AG09309 (cell line): ENCODE results near the gene CCR6.

Experiments
- DNase-seq: peaks from one replicate; pipeline ENCODE4 v3.0.0-alpha.2; 2010; ENCODE audit warnings: low read depth
- H3K4me3 ChIP-seq: 2 replicates; pipeline ENCODE4 v1.5.1; 2011; ENCODE audit warnings: mild to moderate bottlenecking, low read depth, low read length, moderate library complexity; ENCODE audit not compliant: control insufficient read depth
- TF ChIP-seq, protein P1 (sequence below): IDR thresholded peaks from 2 replicates; pipeline ENCODE4 v1.5.1; 2011; ENCODE audit warnings: mild to moderate bottlenecking, low read depth, low read length, inconsistent platforms; ENCODE audit not compliant: insufficient read depth, control insufficient read depth; ENCODE audit errors: missing control alignments

The CCR6 gene

DNA sequence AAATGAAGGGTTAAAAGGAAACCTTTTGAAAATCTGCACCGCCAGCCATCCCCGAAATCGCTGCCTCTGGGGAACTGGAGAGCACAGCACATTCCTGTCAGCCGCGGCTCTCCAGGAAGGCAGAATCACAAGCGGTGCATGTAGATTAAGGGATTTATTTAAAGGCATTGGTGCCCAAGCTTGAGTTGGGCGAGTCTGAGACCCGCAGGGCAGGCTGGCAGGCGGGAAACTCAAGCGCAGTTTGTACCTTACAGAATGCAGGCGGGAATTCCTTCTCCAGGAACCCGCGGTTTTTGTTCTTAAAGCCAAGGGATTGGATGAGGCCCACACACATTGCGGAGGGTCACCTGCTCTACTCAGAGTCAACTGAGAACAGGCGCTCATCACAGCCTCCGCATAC, 24.1 kb downstream of the CCR6 start:
- H3K4me3 ChIP-seq: no peak overlapping the region
- TF ChIP-seq, protein P1, sequence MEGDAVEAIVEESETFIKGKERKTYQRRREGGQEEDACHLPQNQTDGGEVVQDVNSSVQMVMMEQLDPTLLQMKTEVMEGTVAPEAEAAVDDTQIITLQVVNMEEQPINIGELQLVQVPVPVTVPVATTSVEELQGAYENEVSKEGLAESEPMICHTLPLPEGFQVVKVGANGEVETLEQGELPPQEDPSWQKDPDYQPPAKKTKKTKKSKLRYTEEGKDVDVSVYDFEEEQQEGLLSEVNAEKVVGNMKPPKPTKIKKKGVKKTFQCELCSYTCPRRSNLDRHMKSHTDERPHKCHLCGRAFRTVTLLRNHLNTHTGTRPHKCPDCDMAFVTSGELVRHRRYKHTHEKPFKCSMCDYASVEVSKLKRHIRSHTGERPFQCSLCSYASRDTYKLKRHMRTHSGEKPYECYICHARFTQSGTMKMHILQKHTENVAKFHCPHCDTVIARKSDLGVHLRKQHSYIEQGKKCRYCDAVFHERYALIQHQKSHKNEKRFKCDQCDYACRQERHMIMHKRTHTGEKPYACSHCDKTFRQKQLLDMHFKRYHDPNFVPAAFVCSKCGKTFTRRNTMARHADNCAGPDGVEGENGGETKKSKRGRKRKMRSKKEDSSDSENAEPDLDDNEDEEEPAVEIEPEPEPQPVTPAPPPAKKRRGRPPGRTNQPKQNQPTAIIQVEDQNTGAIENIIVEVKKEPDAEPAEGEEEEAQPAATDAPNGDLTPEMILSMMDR: no peak
- DNase-seq: no peak

DNA sequence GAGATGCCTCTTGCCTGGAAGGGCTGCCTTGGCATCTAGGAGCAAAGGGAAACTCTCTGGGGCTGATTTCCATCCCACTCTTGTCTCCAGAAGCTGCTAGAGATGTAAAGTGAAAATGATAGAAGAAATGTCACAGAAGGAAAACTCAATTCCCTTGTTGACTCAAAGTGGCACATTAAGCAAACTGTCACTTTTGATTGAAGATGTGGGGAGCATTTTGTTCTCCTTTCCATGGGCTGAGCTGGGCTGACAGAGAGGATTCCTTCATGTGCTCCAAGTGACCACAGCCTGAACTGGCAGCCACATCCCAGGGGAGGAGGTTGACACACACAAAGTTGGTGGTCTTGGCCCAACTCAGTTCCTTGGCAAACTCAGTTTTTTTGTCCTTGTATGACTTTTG, 25.1 kb downstream of the CCR6 start:
- H3K4me3 ChIP-seq: no peak overlapping the region
- DNase-seq: no peak
- TF ChIP-seq, protein P1: no peak

DNA sequence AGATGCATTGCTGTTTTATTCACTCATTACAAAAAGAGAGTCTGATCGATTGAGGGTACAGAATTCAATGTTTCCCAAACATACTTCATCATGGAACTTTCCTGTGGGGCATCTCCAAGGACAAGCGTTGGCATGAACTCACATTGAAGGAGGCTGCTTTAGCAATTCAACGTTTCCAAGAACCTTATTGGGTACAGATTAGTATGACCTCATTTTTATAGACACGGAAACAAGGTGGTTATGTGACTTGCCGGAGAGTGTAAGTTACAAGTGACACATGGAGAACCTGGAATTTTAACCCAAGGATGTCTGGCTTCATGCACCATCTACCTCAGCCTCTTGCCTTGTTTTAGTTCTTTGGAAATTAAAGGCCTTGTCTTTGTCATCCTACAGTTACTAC, 26.1 kb downstream of the CCR6 start:
- DNase-seq: no peak
- H3K4me3 ChIP-seq: no peak overlapping the region
- TF ChIP-seq, protein P1: no peak

DNA sequence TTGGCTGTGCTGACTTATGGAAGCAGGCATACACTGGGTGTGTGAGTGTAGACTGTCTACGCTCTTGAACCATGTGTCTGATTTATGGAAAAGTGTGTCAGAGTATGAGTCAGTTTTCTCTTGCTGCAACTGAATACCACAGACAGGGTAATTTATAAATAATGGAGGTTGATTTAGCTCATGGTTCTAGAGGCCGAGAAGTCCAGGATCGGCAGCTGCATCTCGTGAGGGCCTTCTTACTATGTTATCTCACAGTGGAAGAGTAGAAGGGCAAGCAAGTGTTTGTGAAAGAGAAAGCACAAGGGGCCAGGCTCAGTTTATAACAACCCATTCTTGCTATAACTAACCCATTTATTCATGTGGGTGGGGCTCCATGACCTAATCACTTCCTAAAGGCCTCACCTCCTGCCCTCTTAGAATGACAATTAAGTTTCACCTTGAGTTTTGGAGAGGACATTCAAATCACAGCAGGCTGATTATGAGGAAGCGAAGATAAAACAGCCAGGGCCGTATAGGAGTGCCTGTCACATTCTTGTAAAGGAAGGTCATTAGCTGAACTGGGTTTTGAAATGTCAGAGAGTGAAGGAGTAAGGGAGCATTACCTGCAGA, 28.1 kb downstream of the CCR6 start:
- DNase-seq: no peak
- TF ChIP-seq, protein P1: no peak
- no peak overlapping the region for H3K4me3 ChIP-seq

DNA sequence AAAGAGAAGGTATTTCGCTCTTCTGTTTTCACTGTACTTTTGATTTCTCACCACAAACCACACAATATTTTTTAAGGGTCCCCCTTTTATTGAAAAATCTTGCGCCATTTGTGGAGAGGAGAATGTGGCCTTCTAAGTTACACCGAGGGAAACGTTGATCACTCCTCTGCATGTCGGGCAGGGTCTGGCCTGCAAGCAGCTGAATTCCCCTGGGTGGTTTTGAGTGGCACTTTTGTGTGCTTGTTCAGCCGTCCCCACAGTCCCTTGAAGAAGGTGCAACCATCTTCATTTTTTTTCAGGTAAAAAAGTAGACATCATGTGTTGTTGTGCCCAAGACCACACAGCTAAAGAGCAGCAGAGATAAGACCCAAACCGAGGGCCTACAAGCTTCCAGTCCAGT, 28.8 kb downstream of the CCR6 start:
- no peak overlapping the region for H3K4me3 ChIP-seq
- no peak for DNase-seq
- TF ChIP-seq, protein P1: no peak

DNA sequence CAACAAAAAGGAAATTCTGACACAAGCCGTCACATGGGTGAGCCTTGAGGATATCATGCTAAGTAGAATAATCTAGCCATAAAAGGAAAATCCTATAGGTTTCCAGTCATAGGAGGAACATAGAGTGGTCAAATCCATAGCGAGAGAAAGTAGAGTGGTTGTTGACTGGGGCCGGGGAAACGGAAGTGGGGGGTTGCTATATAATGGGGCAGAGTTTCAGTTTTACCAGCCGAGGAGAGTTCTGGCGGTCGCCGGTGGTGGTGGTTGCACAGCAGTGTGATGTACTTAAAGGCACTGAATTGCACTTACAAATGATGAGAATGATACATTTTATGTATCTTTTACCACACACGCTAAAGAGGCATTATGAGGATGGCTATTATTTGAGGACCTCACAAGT, 30.0 kb downstream of the CCR6 start:
- DNase-seq: no peak
- TF ChIP-seq, protein P1: no peak
- H3K4me3 ChIP-seq: no peak overlapping the region
